ENCODE results near the gene DNPH1.
A peak's percentile ranks its signal among the peaks of the same experiment; 100 is the strongest.

Gene DNPH1

GRCh38 chr6:43215066-43215465 lies 14.2 kb downstream of the DNPH1 start:
- ChIA-PET POLR2A (no interaction called here), CTCF (interaction anchor here (4.6 kb wide), 1 partner anchor 14 kb away, joined by 20 read pairs; the partner anchor contains the start of gene DNPH1)
- H3K27ac ChIP-seq (ENCODE audit: extremely low read depth, low read depth, low read length), result no peak overlapping the region
- no peaks in the 10 kb centered on the region for H3K9me3 ChIP-seq (ENCODE audit: control insufficient read depth, insufficient read depth, low read depth, low read length)
- H3K4me1 ChIP-seq (ENCODE audit: control insufficient read depth, insufficient read depth, low read length), result no peaks in the 10 kb centered on the region
- H3K4me3 ChIP-seq (ENCODE audit: low read depth, low read length), result no peak overlapping the region
- TF ChIP-seq ZBTB17 (tag by site-specific recombination; IDR thresholded peaks at IDR 0.05) (no peak), ZNF280D (tag by site-specific recombination; IDR thresholded peaks at IDR 0.05) (no peak), ZNF747 (tag by site-specific recombination; IDR thresholded peaks at IDR 0.05) (no peak)
- peaks cover 0 to 7% of the 10 kb centered on the region in 2 experiments; a peak in 2 of 3 replicates for H3K36me3 ChIP-seq (ENCODE audit: control insufficient read depth in 2 of 2, insufficient read depth in 1 of 2, low read length in 2 of 2)

- CTCF ChIA-PET, result interaction anchor here (1.4 kb wide), 1 partner anchor 16 kb away, joined by 4 read pairs; the partner anchor contains the start of gene DNPH1
- POLR2A ChIA-PET, result interaction anchor here (1.0 kb wide), 1 partner anchor 23 kb away, joined by 3 read pairs; no protein-coding TSS in a partner anchor
- TF ChIP-seq ZNF777 (tag by site-specific recombination; IDR thresholded peaks at IDR 0.05; ENCODE audit: borderline replicate concordance), result no peak
- no peak for TF ChIP-seq SP3 (tag by site-specific recombination; IDR thresholded peaks at IDR 0.05)
- no peak for TF ChIP-seq PRDM1 (tag by site-specific recombination; IDR thresholded peaks at IDR 0.05)
- no peak for TF ChIP-seq ZNF785 (tag by site-specific recombination; IDR thresholded peaks at IDR 0.05)
- no peak for TF ChIP-seq ZNF580 (tag by site-specific recombination; IDR thresholded peaks at IDR 0.05)
- TF ChIP-seq ZBTB26 (tag by site-specific recombination; optimal IDR thresholded peaks at IDR 0.05), result no peak
- TF ChIP-seq BCL6B (tag by site-specific recombination; IDR thresholded peaks at IDR 0.05), result no peak
- TF ChIP-seq HOXD13 (CRISPR knock-in tag; IDR thresholded peaks at IDR 0.05; ENCODE audit: borderline replicate concordance), result no peak
- H3K27ac ChIP-seq (ENCODE audit: extremely low read depth, low read depth, low read length), result no peak overlapping the region
- peaks cover 0 to 7% of the 10 kb centered on the region in 2 experiments; a peak in 2 of 3 replicates for H3K36me3 ChIP-seq (ENCODE audit: control insufficient read depth in 2 of 2, insufficient read depth in 1 of 2, low read length in 2 of 2)
- no peaks in the 10 kb centered on the region for H3K9me3 ChIP-seq (ENCODE audit: control insufficient read depth, insufficient read depth, low read depth, low read length)
- H3K4me3 ChIP-seq (ENCODE audit: low read depth, low read length), result no peak overlapping the region
- no peaks in the 10 kb centered on the region for H3K4me1 ChIP-seq (ENCODE audit: control insufficient read depth, insufficient read depth, low read length)
These were observed 15.8 kb downstream of the DNPH1 start for GRCh38 chr6:43213431-43213830.

- Histone ChIP-seq H3K4me1 (ENCODE audit: control insufficient read depth, insufficient read depth, low read length) (no peaks in the 10 kb centered on the region), H3K9me3 (ENCODE audit: control insufficient read depth, insufficient read depth, low read depth, low read length) (no peaks in the 10 kb centered on the region), H3K27ac (ENCODE audit: extremely low read depth, low read depth, low read length) (no peak overlapping the region), H3K4me3 (ENCODE audit: low read depth, low read length) (no peak overlapping the region), H3K36me3 (ENCODE audit: control insufficient read depth in 2 of 2, insufficient read depth in 1 of 2, low read length in 2 of 2) (peaks cover 0 to 7% of the 10 kb centered on the region in 2 experiments; a peak in 2 of 3 replicates)
- TF ChIP-seq ZNF157 (tag by site-specific recombination; IDR thresholded peaks at IDR 0.05) (no peak), CTCF (tag by site-specific recombination; IDR thresholded peaks at IDR 0.05) (peak; percentile 23; the same call in 1 of the 2 replicates)
- CTCF ChIA-PET, result no interaction called here
- POLR2A ChIA-PET, result no interaction called here
These were observed 17.3 kb downstream of the DNPH1 start for GRCh38 chr6:43211955-43212354.

All from HEK293 (cell line).